IPS DF 4.7 (cell line): ENCODE data around the gene SCAMP5.
A peak's percentile ranks its signal among the peaks of the same experiment; 100 is the strongest.

Experiments used
- DNase-seq: peaks from one replicate; pipeline ENCODE4 v3.0.0-alpha.2; 2013; ENCODE audit warnings: low spot score; ENCODE audit errors: extremely low read depth

Gene SCAMP5

GRCh38 chr15:74995182-74995778 is at the start of gene SCAMP5:
Gene SCAMP5 (plus strand): TSS chr15:74995563. CDS start chr15:75011840, 16,277 bp downstream.
- DNase-seq: peak; percentile 85

- DNase-seq: no peak
Observed at GRCh38 chr15:74950078-74950908, 45.1 kb upstream of the SCAMP5 start.

- DNase-seq: no peak
Observed at GRCh38 chr15:74951006-74951405, 44.4 kb upstream of the SCAMP5 start.

GRCh38 chr15:74954515-74954914 is 40.8 kb upstream of the SCAMP5 start:
- DNase-seq: no peak

- no peak for DNase-seq
Observed at GRCh38 chr15:74955017-74955416, 40.3 kb upstream of the SCAMP5 start.

GRCh38 chr15:74955796-74956647 is 39.3 kb upstream of the SCAMP5 start:
- DNase-seq: no peak

GRCh38 chr15:74956648-74957475 is 38.5 kb upstream of the SCAMP5 start, which contains the start of gene RPP25:
Gene RPP25 (minus strand): TSS chr15:74956772. CDS start chr15:74956583, 189 bp downstream.
- DNase-seq: no peak

- DNase-seq: no peak
Observed at GRCh38 chr15:74957476-74958035, 37.8 kb upstream of the SCAMP5 start.

- DNase-seq: no peak
Observed at GRCh38 chr15:74958320-74958907, 36.9 kb upstream of the SCAMP5 start.

GRCh38 chr15:74958908-74959585 is 36.3 kb upstream of the SCAMP5 start:
- no peak for DNase-seq

GRCh38 chr15:74959586-74959939 is 35.8 kb upstream of the SCAMP5 start:
- DNase-seq: no peak

GRCh38 chr15:74960286-74960685 is 35.1 kb upstream of the SCAMP5 start:
- no peak for DNase-seq

DNA sequence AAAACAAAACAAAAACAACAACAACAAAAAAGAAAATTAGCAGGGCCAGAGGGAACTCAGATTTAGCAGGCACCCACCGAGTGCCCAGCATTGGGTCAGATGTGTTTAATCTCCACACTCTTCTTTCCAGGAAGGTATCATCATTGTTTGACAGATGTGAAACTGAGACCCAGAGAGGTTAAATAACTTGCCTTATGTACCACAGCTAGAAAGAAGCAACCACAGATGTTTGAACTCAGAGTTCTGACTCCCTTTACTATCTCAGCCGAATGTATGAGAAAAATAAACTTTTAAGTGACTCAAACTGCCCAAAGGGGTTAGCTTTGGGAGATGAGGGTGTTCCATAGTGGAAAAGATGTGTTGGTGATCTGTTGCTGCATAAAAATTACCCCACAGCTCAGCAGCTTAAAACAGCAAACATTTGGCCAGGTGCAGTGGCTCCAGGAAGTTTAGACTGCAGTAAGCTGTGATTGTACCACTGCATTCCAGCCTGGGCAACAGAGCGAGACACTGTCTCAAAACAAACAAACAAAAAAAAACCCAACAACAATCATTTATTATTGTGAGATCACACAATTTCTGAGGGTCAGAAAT is 34.3 kb upstream of the SCAMP5 start:
- no peak for DNase-seq

DNA sequence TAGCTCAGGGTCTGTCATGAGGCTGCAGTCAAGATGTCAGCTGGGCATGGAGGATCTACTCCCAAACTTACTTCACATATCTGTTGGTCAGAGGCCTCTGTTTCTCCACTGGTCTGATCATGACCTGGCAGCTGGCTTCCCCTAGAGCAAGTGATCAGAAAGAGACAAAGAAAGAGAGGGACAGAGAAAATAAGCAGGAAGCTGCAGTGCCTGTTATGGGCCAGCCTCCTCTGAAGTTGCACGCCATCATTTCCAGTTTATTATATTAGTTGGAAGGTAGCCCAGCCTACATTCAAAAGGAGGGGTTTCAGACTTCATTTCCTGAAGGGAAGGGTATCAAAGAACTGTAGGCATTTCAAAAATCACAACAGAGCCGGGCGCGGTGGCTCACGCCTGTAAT is 33.7 kb upstream of the SCAMP5 start:
- no peak for DNase-seq

GRCh38 chr15:74962219-74962618 is 33.1 kb upstream of the SCAMP5 start:
- no peak for DNase-seq

DNA sequence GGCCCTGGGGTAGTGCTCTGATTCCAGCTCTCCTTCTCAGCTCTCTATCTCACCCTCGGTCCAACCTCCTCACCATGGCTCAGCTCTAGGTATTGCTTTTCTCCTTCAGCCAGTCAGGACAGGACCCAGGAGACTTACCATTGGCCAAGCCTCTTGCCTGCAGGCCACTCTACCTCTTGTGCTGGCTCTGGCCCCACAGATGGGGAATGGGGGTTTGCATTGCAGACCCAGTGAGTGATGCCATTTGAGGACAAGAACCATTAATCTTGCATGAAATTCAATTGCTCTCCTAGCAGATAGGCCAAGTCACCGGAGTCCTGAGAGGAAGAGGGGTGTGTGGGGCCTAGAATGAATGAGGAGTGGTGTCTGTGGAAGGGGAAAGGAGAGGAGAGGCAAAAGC is 32.7 kb upstream of the SCAMP5 start:
- DNase-seq: no peak

DNA sequence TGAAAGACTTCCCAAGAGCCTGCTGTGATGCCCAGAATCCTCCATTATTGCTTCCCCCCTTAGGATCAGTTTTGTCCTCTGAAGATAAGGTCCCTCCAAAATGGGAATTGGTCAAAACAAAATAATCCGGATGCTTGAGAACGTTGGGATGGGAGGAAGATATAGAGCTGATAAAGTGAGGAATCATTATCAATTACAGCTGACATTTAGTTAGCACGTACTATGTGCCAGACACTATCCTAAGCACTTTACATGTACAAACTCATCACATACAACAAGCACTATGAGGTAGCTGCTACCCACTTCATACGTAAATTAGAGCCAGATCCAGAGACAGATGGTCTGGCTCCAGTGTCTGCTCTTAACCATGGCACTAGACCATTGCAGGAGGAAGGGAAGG is 32.1 kb upstream of the SCAMP5 start:
- DNase-seq: no peak

GRCh38 chr15:74964794-74965193 is 30.6 kb upstream of the SCAMP5 start:
- DNase-seq: no peak

DNA sequence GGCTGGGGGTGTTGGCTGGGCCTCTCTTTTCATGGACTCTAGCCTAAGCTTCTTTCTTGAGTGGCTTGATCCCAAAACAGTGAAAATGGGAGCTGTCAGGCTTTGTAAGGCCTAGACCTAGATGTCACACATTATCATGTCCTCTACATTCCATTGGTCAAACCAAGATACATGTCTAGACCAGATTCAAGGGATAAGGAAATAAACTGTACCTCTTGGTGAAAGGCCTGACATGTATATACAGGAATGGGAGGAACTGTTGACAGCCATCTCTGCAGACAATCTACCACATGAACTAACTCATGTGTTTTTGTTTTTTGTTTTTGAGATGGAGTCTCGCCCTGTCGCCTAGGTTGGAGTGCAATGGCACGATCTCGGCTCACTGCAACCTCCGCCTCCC is 27.7 kb upstream of the SCAMP5 start:
- DNase-seq: no peak
